GM21825 (cell line): ENCODE results near the gene MARCHF9.
A peak's percentile ranks its signal among the peaks of the same experiment; 100 is the strongest.

Experiments used
- ATAC-seq: cut with Tn5 transposase; IDR thresholded peaks from one replicate; pipeline ENCODE4 v1.9.1; 2021; ENCODE audit warnings: mild to moderate bottlenecking, moderate library complexity; ENCODE audit not compliant: unreplicated experiment

The MARCHF9 gene

DNA sequence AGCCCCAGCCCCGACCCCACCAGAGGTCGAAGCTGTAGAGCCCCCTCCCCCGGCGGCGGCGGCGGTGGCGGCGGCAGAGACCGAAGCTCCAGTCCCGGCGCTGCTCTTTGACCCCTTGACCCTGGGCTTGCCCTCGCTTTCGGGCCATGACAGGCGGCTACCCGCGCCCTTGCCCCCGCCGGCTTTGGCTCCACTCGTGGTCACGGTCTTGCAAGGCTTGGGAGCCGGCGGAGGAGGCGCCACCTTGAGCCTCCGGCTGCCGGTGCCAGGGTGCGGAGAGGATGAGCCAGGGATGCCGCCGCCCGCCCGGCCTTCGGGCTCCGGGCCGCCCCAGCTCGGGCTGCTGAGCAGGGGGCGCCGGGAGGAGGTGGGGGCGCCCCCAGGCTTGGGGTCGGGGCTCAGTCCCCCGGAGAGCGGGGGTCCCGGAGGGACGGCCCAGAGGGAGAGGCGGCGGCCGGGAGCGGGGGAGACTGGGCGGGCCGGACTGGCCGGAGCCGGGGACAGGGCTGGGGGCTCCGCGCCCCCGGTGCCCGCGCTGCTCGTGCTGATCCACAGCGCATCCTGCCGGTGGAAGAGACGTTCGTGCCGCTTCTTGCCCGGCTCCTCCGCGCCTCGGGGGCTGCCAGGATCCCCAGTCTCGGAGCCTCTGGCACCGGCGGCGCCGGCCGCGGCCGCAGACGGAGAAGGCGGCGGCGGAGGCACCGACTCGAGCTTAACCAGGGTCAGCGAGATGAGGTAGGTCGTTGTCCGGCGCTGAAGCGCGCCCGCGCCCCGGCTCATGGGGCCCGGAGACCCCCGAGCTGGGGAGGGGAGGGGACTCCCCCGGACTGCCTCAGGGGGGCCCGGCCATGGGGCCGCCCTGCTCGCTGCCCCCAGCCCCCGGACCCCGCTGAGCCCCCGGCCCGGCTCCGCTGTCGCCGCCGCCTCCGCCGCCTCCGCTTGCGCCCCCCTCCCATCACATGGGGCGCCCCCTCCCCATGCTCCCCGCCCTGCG, 17.1 kb upstream of the MARCHF9 start:
- ATAC-seq = no peak

DNA sequence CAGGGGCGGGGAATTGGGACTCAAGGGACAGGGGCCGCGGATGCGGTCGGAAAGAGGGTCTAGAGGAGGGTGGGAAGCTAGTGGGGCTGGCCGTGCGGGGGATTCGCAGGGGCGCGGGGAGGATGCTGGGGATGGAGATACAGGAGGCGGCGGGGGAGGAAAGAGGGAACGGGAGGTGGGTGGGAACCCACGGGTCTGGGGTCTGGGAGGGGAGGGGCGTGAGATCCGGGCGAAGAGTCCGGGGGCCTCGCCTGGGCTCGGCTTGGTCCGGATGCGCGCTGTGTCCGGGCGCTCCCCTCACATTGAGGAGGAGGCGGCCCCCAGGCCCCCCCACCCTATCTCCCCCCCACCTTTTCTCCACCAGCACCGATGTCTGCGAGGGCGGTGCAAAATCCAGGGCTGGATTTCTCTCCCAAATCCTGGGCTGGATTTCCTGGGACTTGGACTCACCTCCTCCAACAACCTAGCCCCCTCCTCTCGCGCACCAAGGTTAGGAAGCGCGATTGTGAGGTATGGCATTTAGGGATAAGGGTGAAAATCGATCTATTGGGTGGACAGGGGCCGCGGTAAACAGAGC, 16.2 kb upstream of the MARCHF9 start, which contains the start of gene AGAP2:
Gene AGAP2 (minus strand): TSS at position 82 of the 577 bp plus-strand sequence. CDS start 496 bp downstream, outside the sequence.
- ATAC-seq = no peak

DNA sequence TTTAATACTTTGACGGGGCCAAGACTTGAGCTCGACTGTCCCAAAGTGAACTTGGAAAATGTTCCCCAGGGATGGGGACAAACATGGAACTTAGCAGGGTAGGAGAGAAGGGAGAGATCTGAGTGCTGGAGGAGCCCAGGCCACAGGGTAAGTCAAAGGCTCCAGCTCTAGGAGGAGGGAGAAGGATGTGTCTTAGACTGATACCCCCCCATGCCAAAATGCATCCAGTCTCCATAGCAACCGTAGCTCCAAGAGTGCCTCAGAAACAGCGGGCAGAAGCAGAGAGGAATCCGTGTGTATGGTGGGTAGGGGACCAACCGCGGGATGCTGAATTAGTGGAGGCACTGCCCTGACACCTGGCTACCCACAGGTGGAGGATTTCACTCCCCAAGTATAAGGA, 15.5 kb upstream of the MARCHF9 start:
- no peak for ATAC-seq

DNA sequence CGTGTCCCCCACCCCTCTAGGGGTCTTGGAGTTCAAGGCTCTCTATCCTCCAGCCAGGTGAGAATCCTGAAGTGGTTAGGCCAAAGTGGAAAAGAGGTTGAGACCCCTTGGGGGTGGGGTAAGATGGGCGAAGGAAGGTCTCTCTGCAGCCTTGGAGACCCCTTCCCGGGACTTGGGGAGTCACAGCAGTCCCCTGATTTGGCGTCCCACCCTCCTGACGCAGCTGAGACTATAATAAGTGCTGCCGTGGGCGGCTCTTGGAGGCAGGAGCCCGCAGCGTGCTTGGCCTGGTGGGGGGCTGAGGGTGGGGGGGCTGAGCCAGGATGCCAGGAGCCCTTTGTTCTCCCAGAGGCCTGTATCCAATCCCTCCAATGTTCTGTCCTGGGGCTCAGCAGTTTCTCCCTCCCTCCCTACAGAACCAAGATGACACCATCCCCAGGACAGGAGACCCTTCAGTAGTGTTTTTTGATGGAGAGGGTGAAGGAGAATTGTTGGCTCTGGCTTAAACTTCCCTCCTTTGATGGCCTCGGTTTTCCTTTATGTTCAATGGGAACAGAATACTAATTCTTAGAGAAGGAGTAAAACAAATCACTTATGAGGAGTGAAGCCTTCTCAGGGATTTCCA, 14.9 kb upstream of the MARCHF9 start:
- no peak for ATAC-seq

DNA sequence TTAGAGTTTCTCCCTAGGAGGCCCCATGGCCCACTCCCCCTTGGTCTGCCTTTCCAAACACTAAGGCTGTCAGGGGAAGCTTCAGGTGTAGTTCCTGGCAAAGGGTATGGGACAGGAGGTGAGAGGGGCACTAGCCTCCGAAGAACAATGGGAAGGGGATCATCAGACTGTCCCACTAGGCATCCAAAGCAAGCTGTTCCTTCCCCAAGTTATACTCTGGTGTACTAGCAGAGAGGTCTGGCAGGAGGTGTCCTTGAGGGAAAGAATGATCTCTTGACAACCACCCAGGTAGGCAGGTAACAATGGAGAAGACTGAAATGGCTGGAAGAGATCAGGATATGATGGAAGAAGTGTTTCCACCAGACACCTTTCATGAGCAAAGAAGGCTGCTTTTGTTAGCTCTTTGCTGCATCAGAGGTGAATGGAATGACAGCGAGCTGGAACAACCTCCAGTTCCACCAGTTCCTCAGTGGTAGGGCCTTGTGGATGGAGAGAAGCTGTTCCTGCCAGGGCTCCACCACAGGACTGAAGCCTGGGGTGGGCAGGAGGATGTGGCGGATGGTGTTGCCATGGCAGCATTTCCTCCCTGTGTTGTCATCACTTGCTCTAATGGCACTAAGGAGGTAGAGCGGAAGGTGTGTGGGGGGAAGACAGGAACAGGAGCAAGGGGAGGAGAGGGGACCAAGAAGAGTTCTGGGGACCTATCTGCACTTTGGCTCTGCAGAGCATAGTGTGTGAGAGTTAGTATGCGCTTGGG, 14.1 kb upstream of the MARCHF9 start:
- peak; percentile 50 for ATAC-seq

DNA sequence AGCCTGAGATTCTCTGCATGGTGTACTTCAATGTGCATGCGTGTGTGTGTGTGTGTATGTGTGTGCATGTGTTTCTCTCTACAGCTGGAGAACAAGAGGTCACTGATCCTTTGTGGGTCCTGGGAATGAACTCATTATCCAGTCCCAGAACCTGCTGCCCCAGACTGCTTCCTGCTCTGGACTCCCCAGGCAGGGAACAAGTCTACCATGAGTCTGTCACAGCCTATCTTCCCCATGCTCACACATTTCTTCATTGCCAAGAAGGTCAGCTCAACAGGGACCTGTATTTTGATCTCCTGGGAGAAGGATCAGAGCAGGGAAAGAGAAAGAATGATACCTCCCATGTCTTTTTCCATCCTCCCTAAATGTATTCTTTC, 13.5 kb upstream of the MARCHF9 start:
- ATAC-seq = no peak

DNA sequence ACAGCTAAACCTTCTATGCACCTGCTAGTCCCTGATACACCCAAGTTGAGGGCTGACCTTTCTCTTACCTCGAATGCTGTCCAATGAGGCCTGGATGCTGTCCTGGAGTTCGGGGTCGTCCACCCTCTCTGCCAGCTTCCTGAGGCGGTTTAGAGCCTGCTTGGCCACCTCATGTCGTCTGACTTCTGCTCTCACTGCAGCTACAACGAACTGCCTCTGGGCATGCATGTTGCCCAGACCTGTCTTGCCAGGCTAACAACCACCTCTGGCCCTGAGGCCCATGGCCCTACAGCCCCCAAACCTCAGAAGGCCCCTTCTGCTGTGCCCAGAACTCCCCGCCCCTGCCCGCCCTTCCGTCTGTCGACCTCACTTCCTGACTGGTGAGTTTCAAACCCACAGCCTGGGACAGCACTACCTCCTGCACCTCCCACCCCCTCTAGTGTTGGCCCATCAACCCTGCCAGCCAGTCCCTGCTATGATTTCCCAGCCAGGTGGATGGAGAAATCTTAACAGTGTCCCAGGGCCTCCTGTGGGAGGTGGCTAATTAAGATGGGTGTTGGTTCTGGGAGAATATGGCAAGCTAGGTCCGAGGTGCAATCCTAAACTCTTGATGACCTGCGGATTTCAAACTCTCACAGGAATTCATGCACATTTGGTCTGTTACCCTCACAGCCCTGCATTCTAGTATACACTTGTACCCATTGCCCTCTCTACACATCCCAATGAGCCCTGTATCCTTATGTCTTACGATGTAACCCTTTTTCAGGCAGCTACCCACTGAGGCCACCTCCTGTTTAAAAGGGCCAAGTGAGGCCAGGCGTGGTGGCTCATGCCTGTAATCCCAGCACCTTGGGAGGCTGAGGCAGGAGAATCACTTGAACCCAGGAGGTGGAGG, 12.8 kb upstream of the MARCHF9 start:
- peak; percentile 58 for ATAC-seq

DNA sequence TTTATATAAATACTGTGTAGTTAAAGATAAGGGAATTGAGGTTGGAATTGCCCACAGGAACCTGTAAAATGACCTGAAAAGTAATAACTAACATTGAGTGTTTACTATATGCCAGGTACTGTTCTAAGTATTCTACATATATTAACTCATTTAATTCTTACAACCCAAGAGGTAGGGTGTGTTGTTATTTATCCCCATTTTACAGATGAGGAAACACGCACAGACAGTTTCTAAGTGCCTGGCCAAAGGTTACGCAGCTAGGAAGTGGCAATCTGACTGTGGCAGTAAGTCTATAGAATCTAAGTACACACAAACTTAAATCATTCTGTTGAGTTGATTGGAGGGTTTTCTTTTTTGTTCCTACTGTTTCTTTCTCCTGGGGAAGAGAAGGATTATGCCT, 11.1 kb upstream of the MARCHF9 start:
- no peak for ATAC-seq

DNA sequence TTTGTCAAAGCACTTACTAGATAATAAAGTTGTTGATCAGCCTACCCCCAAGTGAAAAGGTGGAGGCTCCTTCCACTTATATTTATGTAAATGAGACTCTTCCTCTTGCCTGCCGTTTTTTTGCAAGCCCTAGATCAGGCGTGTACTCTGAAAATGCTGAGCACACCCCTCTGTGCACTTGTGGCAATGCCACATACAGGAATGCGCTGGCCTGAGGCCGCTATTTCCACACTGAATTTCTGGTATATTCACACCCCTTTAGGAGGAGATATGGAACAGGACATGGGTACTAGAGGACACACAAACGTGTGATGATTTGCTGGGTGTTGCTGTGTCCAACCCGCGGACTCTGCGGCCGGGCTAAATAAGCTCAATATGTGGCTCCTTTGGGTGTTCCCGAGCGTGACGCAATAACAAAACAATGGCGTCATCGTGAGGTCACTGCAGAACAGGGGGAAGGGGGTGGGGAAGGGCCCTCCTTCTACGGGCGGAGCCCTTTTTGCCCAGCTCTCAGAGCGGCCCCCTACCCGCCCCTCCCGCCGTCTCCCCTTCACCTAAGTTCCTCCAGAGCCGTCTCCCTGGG, 10.6 kb upstream of the MARCHF9 start:
- peak; percentile 34 for ATAC-seq

DNA sequence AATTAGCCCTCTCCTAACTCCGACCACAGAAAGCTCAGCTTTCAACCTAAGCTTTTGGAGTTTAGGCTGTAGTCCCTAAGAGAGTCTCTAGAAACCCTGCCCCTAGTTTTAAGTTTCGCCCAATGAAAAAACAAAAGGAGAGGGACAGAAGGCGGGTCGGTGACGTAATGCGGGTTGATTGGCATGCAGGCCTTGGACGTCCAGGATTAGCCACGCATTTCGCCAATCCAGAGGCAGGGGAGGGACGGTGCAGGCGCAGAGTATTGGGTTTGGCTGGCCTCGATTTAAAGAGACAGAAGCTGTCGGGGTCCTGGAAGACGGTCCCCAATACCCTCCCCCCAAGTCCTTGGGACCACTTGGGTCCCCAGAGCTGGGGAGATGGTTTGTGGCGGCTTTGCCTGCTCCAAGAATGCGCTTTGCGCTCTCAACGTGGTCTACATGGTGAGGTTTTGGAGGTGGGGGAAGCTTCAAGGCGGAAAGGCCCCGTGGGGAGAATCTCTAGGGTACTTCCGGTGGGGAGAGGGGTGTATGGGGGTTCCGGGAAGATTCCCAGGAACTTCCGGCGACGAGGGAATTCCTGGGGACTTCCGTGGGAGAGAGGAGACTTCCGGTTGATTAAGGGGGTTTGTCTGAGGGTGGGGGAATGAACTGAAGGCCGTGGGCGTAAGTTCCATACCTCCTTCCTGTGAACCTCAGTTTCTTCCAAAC, 10.0 kb upstream of the MARCHF9 start, which contains the start of gene TSPAN31:
Gene TSPAN31 (plus strand): TSS at position 263 of the 708 bp plus-strand sequence. CDS start 116 bp downstream, at position 379.
- ATAC-seq = peak; percentile 73

DNA sequence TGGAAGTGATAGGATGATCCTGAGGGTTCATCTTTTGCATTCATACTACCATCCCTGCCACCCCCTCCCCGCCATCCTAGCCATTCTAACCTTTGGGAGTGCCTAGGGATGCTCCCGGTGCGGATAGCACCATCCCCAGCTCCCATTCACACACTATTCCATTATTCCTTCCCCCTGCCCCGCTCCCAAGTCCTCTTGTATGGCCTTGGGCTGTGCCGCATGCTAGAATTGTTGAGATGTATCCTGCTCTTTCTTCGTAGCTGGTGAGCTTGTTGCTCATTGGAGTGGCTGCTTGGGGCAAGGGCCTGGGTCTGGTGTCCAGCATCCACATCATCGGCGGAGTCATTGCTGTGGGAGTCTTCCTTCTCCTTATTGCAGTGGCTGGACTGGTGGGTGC, 9.4 kb upstream of the MARCHF9 start:
- ATAC-seq = no peak

DNA sequence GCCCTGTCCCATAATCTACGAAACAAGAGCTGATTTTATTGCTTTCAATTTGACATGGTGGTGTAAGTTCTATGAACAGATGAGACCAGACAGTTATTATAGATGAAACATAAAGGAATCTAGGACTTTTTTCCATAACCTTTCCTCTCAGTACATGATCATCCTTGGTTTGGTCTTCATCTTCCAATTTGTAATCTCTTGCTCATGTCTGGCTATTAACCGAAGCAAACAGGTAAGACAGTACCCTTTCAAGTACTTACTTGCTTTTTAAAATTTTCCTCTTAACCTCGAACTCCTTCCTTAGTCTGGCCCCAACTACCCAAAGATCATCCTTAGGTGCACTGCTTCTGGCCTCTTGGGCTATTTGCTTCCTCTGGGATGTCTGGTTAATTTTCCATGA, 8.9 kb upstream of the MARCHF9 start:
- no peak for ATAC-seq

DNA sequence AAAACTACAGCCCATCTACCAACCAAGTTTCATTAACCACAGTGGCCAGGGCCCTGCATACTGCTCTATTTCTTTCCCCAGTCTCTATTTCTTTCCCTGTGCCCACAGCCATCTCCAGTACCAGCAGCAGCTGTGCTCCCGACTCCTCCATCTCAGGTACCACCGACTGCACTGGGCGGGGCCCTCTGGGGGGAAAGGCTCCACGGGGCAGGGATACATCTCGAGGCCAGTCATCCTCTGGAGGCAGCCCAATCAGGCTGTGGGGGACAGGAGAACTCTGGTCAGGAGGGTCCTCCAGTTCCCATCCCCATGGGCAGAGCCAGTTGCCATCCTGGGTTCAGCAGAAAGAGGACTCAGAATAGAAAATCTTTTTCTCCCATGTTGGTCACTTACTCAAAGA, 5.8 kb upstream of the MARCHF9 start:
- no peak for ATAC-seq

DNA sequence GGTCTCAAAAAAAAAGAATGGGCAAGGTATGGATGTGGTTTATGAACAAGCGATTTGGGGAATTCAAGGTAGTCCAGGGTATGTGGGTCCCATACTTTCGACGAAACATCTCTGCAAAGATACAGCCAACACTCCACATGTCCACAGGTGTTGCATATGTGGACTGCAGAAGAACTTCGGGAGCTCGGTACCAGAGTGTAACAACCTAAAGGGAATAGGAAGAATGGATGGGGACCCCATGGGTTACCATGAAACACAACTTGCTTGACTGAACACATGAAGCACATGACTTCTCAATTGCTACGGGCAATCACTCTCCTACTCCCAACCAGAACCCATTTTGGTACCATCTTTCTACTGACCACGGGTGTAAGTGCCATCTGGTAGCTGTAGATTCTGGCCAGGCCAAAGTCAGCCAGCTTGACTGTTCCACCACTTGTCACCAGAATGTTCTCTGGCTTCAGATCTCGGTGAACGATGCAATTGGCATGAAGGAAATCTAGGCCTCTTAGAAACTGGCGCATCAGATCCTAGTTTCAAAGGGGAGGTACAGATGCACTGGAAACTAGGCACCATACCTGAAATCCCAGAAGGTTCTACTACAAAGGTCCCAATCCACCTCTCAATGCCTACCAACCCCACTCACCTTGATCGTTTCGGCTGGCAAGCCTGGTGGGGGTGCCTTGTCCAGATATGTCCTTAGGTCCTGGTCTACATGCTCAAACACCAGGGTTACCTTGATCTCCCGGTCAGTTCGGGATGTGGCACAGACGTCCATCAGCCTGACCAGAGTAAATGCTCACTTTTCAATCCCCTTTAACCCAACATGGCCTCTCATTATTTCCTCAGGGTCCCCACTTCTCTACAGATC, 4.1 kb upstream of the MARCHF9 start:
- no peak for ATAC-seq

DNA sequence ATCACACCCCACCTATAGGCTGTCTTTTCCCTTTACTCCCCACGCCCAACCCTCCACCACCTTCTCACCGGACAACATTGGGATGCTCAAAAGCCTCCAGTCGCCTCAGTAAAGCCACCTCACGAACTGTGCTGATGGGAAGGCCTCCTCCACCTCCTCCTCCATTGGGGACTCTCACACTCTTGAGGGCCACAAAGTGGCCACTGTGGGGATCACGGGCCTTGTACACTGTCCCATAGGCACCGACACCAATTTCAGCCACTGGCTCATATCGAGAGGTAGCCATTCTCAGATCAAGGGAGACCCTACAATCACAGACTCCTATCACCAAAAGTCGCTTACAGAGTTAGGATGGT, 3.5 kb upstream of the MARCHF9 start:
- no peak for ATAC-seq

DNA sequence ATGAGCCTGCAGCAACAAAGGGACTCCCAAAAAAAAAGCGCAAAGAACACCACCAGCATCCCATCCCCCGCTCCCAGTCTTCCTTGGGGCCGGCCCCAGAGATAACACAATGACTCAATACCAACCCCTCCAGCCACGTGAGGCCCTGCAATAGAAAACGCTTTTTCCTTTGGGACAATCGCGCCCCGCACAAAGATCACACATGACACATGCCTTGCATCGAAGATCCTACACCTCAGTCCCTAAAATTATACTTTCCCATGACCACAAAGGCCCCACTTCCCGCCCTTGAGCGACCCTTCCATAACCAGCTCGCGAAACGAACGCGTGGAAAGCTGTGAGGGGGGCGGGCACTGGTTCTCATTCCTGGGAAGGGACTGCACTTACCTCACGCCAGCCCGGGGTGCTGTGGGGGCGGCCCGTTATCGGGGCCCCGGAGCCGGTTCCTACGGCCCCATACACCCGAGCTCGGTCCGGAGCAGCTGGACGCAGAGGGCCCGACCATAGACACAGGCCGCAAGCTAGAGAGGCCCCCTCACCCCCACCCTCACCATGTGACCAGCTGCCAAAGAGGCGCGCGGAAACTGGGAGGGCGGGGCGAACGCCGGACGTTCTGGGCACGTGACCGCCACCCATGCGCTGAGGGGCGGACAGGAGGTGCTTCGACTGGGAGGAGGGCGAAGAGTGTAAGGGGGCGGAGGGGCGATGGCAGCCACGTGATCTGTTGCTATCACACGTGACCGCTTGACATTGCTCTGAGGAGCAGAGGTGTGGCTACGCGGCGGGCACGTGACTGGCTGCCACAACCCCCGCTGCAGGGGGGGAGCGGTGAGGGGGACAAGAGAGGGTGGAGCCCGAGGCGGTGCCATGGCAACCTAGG, 2.9 kb upstream of the MARCHF9 start, which contains the start of gene CDK4:
Gene CDK4 (minus strand): TSS at position 523 of the 880 bp plus-strand sequence. CDS start 593 bp downstream, outside the sequence.
- ATAC-seq = peak; percentile 63

DNA sequence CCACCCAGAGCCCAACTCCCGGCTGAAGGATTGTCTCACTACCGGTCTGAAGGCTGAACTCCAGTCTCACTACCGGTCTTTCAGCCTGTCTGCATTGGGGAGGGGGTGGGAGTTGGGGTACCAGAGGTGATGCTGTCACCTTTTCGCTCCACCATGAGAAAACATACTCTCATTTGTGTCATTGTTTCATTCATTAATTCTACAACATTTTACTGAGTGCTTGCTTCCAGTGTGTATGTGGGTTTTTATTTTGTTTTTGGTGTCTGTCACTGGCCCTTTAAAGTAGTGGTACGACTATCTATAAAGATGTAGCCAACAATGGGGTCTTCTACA, 2.3 kb upstream of the MARCHF9 start:
- no peak for ATAC-seq
